Sigmoid colon (tissue), 7 donors: ENCODE data around the gene CLMN. TPM values are rescaled to one million over a fixed set of nuclear protein-coding genes. Genes with fewer than 3 reads are reported as not detected.

ENCODE experiments used
- DNase-seq: peaks from one replicate; pipeline ENCODE4 v3.0.0-alpha.2; 2019
- H3K27ac ChIP-seq, 4 donors: fragments of 200-600 bp; sonication (generic); one replicate each; pipeline ENCODE4 v1.5.1; 2016 to 2019; ENCODE audit warnings: mild to moderate bottlenecking in 1 of 4
- H3K27me3 ChIP-seq, 3 donors: fragments of 200-600 bp; sonication (generic); one replicate each; pipeline ENCODE4 v1.5.1; 2019; ENCODE audit warnings: mild to moderate bottlenecking in 1 of 3
- H3K36me3 ChIP-seq, 4 donors: fragments of 200-600 bp; sonication (generic); one replicate each; pipeline ENCODE4 v1.5.1; 2016 to 2019
- H3K4me1 ChIP-seq, 4 donors: fragments of 200-600 bp; sonication (generic); one replicate each; pipeline ENCODE4 v1.5.1; 2017 to 2019
- H3K4me3 ChIP-seq, 4 donors: fragments of 200-600 bp; sonication (generic); one replicate each; pipeline ENCODE4 v1.5.1; 2017 to 2019; ENCODE audit warnings: mild to moderate bottlenecking in 2 of 4, moderate library complexity in 1 of 4
- H3K9me3 ChIP-seq, 4 donors: fragments of 200-600 bp in 3 of 4; sonication (generic) in 3 of 4; one replicate each; pipeline versions ENCODE4 v1.5.1 to v1.6.1; 2013 to 2019
- CTCF ChIP-seq, 4 experiments: fragments of 450-650 bp in 3 of 4; fragments of 200-600 bp in 1 of 4; IDR thresholded peaks; one replicate each; pipeline ENCODE4 v1.5.1; 2016 to 2019; ENCODE audit warnings: antibody characterized with exemption in 4 of 4, mild to moderate bottlenecking in 3 of 4, moderate library complexity in 2 of 4
- EP300 ChIP-seq, 4 donors: sonication (generic); formaldehyde crosslinking; IDR thresholded peaks; one replicate each; pipeline ENCODE4 v1.6.1; 2017; ENCODE audit warnings: antibody characterized with exemption in 4 of 4
- POLR2A ChIP-seq, 2 donors: fragments of 450-650 bp; IDR thresholded peaks; one replicate each; pipeline ENCODE4 v1.6.1; 2016; ENCODE audit warnings: antibody characterized with exemption in 2 of 2, mild to moderate bottlenecking in 2 of 2, moderate library complexity in 2 of 2
- POLR2AphosphoS5 ChIP-seq, 4 donors: sonication (generic); formaldehyde crosslinking; IDR thresholded peaks; one replicate each; pipeline ENCODE4 v1.6.1; 2017; ENCODE audit warnings: antibody characterized with exemption in 4 of 4
- WGBS, 2 donors: extraction: QIAGEN DNeasy Blood & Tissue Kit; methylation state at CpG; one replicate each; pipeline ENCODE4 v1.1.7; 2013; 5-methylcytosine and 5-hydroxymethylcytosine counted together
- intact Hi-C: fragments of 100-400 bp; cut with DNase I; formaldehyde crosslinking; loops from one replicate; pipeline ENCODE4 v1.15.1; 2023
- polyA plus RNA-seq, 3 donors: library from polyadenylated mRNA; stranded (reverse); fragments of 200-250 nt; gene quantifications; one replicate each; pipeline ENCODE4 v1.2.3, GENCODE V29; 2013
- total RNA-seq, 4 donors: library from RNA; depleted of rRNA; stranded (reverse); fragments of >200 nt; gene quantifications; one replicate each; pipeline ENCODE4 v1.1.0, GENCODE V29; 2016
- donor health status: healthy with polysubstance abuse.
- donor health status: Bipolar disorder and iron deficiency.
- donor health status: healthy.

The CLMN gene
- total and polyA plus RNA-seq, 7 donors = 3.5 to 40.2 (median 9.1) TPM

- Histone ChIP-seq H3K4me1 (peaks cover 0 to 18% (median 6%) of the 10 kb centered on the region in 4 donors), H3K27ac (peak overlapping the region in 3 of 4 donors; percentile 11 to 56 (median 49)), H3K4me3 (no peak overlapping the region), H3K36me3 (no peaks in the 10 kb centered on the region), H3K9me3 (no peaks in the 10 kb centered on the region), H3K27me3 (no peaks in the 10 kb centered on the region)
- TF ChIP-seq CTCF (IDR thresholded peaks at IDR 0.05) = no peak
- TF ChIP-seq POLR2A (IDR thresholded peaks at IDR 0.05) = no peak
- 82 to 92% methylated on average over 7 of the region's 7 CpGs for WGBS, 2 donors
- no peak for DNase-seq
- intact Hi-C loops = loop anchor here (10.0 kb wide), 1 partner anchor 213 kb away; no protein-coding TSS in a partner anchor
Observed at GRCh38 chr14:95311752-95312151, 8.0 kb downstream of the CLMN start.

- WGBS, 2 donors = 71 to 87% methylated on average over 16 of the region's 16 CpGs
- Histone ChIP-seq H3K36me3 (no peaks in the 10 kb centered on the region), H3K27ac (no peak overlapping the region), H3K9me3 (no peaks in the 10 kb centered on the region), H3K4me1 (peaks cover 0 to 18% (median 6%) of the 10 kb centered on the region in 4 donors), H3K27me3 (no peaks in the 10 kb centered on the region), H3K4me3 (no peak overlapping the region)
- intact Hi-C loops = loop anchor here (10.0 kb wide), 1 partner anchor 214 kb away; no protein-coding TSS in a partner anchor
- no peak for TF ChIP-seq EP300 (IDR thresholded peaks at IDR 0.05)
- TF ChIP-seq CTCF (IDR thresholded peaks at IDR 0.05) = no peak
- no peak for TF ChIP-seq POLR2A (IDR thresholded peaks at IDR 0.05)
- no peak for TF ChIP-seq POLR2AphosphoS5 (IDR thresholded peaks at IDR 0.05)
- DNase-seq = no peak
Observed at GRCh38 chr14:95310635-95311380, 8.9 kb downstream of the CLMN start.

- WGBS, 2 donors = 85 to 89% methylated on average over 10 of the region's 10 CpGs
- intact Hi-C loops = loop anchor here (10.0 kb wide), 1 partner anchor 215 kb away; no protein-coding TSS in a partner anchor
- Histone ChIP-seq H3K27ac (no peak overlapping the region), H3K36me3 (no peaks in the 10 kb centered on the region), H3K4me1 (peaks cover 0 to 15% (median 3%) of the 10 kb centered on the region in 4 donors), H3K9me3 (no peaks in the 10 kb centered on the region), H3K4me3 (no peak overlapping the region), H3K27me3 (no peaks in the 10 kb centered on the region)
- TF ChIP-seq POLR2A (IDR thresholded peaks at IDR 0.05) (no peak), CTCF (IDR thresholded peaks at IDR 0.05) (no peak), POLR2AphosphoS5 (IDR thresholded peaks at IDR 0.05) (no peak), EP300 (IDR thresholded peaks at IDR 0.05) (no peak)
- DNase-seq = no peak
Observed at GRCh38 chr14:95309261-95310051, 10.3 kb downstream of the CLMN start.

GRCh38 chr14:95308073-95308472 is 11.6 kb downstream of the CLMN start:
- peaks cover 0 to 5% (median 0%) of the 10 kb centered on the region in 4 donors for H3K4me1 ChIP-seq
- no peak for DNase-seq
- H3K9me3 ChIP-seq = no peaks in the 10 kb centered on the region
- WGBS, 2 donors = 85 to 93% methylated on average over 1 of the region's 1 CpG
- H3K4me3 ChIP-seq = no peak overlapping the region
- no peaks in the 10 kb centered on the region for H3K36me3 ChIP-seq
- H3K27ac ChIP-seq = no peak overlapping the region
- intact Hi-C loops = no loop called here
- no peaks in the 10 kb centered on the region for H3K27me3 ChIP-seq
- TF ChIP-seq CTCF (IDR thresholded peaks at IDR 0.05) = no peak
- TF ChIP-seq EP300 (IDR thresholded peaks at IDR 0.05) = no peak
- TF ChIP-seq POLR2A (IDR thresholded peaks at IDR 0.05) = no peak
- TF ChIP-seq POLR2AphosphoS5 (IDR thresholded peaks at IDR 0.05) = no peak
